GM12878 (cell line): ENCODE measurements around the gene DAO. TPM values are rescaled to one million over a fixed set of nuclear protein-coding genes. Genes with fewer than 3 reads are reported as not detected.
A peak's percentile ranks its signal among the peaks of the same experiment; 100 is the strongest.

ENCODE experiments used
- ATAC-seq: fragments of 200-7000 bp; cut with Tn5 transposase; 3 replicates; pipeline ENCODE4 v1.9.1; 2020; ENCODE audit warnings: mild to moderate bottlenecking, moderate library complexity
- BruUV-seq: library from RNA; stranded (reverse); fragments of 400-500 nt; replicated peaks from 2 replicates; lab custom pipeline; 2021; lab: Mats Ljungman, UMichigan
- CTCF ChIA-PET: fragments of 300-600 bp; sonication (Branson Sonifier 250); formaldehyde crosslinking; extraction: SDS; loops from one replicate; lab custom pipeline; 2021; ENCODE audit warnings: inconsistent platforms; lab: Yijun Ruan, JAX
- POLR2A ChIA-PET: fragments of 350-600 bp; formaldehyde crosslinking; extraction: SDS; loops from one replicate; lab custom pipeline; 2021; ENCODE audit warnings: inconsistent platforms; lab: Charles Lee
- RAD21 ChIA-PET: fragments of 300-600 bp; sonication (Branson Sonifier 250); formaldehyde crosslinking; loops from one replicate; lab custom pipeline; 2023; ENCODE audit warnings: antibody characterized with exemption; ENCODE audit not compliant: unreplicated experiment; lab: Charles Lee
- SMC1A ChIA-PET: fragments of 300-600 bp; sonication (Branson Sonifier 250); formaldehyde crosslinking; loops from one replicate; lab custom pipeline; 2023; ENCODE audit not compliant: unreplicated experiment, uncharacterized antibody; lab: Charles Lee
- DNase-seq: peaks from one replicate; pipeline ENCODE4 v3.0.0-alpha.2; 2011; ENCODE audit warnings: low read depth, low spot score
- FAIRE-seq: peaks from 3 replicates; lab custom pipeline; 2011; peaks lifted over from hg19 to GRCh38; lab: Jason Lieb, UNC
- H2AFZ ChIP-seq: 2 replicates; pipeline ENCODE4 v1.6.0; 2011; ENCODE audit warnings: low read depth, low read length, control low read depth; ENCODE audit not compliant: control insufficient read depth
- H3K27ac ChIP-seq: 2 replicates; pipeline ENCODE4 v1.5.1; 2011; ENCODE audit warnings: control low read depth; ENCODE audit not compliant: control insufficient read depth, insufficient read depth
- H3K27me3 ChIP-seq, 2 experiments: replicated peaks in 1 of 2; 2 replicates each; pipeline versions ENCODE4 v1.6.0 to v1.6.1; 2011; ENCODE audit warnings: low read length in 1 of 2; ENCODE audit not compliant: control insufficient read depth in 2 of 2, insufficient read depth in 2 of 2
- H3K36me3 ChIP-seq, 2 experiments: 2 replicates each; pipeline ENCODE4 v1.5.1; 2011; ENCODE audit warnings: low read length in 1 of 2; ENCODE audit not compliant: control insufficient read depth in 2 of 2, insufficient read depth in 2 of 2
- H3K4me1 ChIP-seq: 2 replicates; pipeline ENCODE4 v1.6.1; 2011; ENCODE audit warnings: mild to moderate bottlenecking, low read length, moderate library complexity, mixed read lengths; ENCODE audit not compliant: control insufficient read depth, insufficient read depth
- H3K4me2 ChIP-seq: 2 replicates; pipeline ENCODE4 v1.6.0; 2011; ENCODE audit warnings: control low read depth; ENCODE audit not compliant: control insufficient read depth, insufficient read depth
- H3K4me3 ChIP-seq: fragments of 200-600 bp; sonication (generic); 2 replicates; pipeline ENCODE4 v1.5.1; 2016
- H3K79me2 ChIP-seq: 2 replicates; pipeline ENCODE4 v1.6.0; 2011; ENCODE audit warnings: low read length; ENCODE audit not compliant: control insufficient read depth, insufficient read depth
- H3K9ac ChIP-seq: 2 replicates; pipeline ENCODE4 v1.8.0; 2011; ENCODE audit warnings: low read length, control low read depth, mixed read lengths; ENCODE audit not compliant: control insufficient read depth, insufficient read depth
- H3K9me3 ChIP-seq: replicated peaks from 3 replicates; pipeline ENCODE4 v1.5.1; 2011; ENCODE audit warnings: mild to moderate bottlenecking, low read length; ENCODE audit not compliant: control insufficient read depth, insufficient read depth
- H4K20me1 ChIP-seq: 2 replicates; pipeline ENCODE4 v1.6.0; 2011; ENCODE audit not compliant: control insufficient read depth, insufficient read depth
- BACH1 ChIP-seq: fragments of 450-650 bp; IDR thresholded peaks from 2 replicates; pipeline ENCODE4 v1.6.1; 2017; ENCODE audit warnings: mild to moderate bottlenecking, borderline replicate concordance
- BHLHE40 ChIP-seq, 2 experiments: fragments of 450-650 bp in 1 of 2; IDR thresholded peaks; 2 replicates each; pipeline ENCODE4 v1.6.1; 2011 to 2017; ENCODE audit warnings: low read depth in 2 of 2, borderline replicate concordance in 1 of 2, improper control_type of control experiment in 1 of 2, low read length in 1 of 2, mild to moderate bottlenecking in 1 of 2
- GABPA ChIP-seq: IDR thresholded peaks from 2 replicates; pipeline ENCODE4 v1.6.1; 2014; ENCODE audit warnings: antibody characterized with exemption, low read depth, mild to moderate bottlenecking, inconsistent platforms
- LARP7 ChIP-seq: fragments of 450-650 bp; IDR thresholded peaks from 2 replicates; pipeline ENCODE4 v1.6.1; 2017; ENCODE audit warnings: mild to moderate bottlenecking
- MTA2 ChIP-seq: fragments of 450-650 bp; IDR thresholded peaks from 2 replicates; pipeline ENCODE4 v1.6.1; 2016; ENCODE audit warnings: low read depth, mild to moderate bottlenecking, moderate library complexity
- NR2C2 ChIP-seq: IDR thresholded peaks from 2 replicates; pipeline ENCODE4 v1.6.1; 2011; ENCODE audit warnings: borderline replicate concordance, low read depth; ENCODE audit not compliant: control insufficient read depth, insufficient read length
- SIN3A ChIP-seq: IDR thresholded peaks from 2 replicates; pipeline ENCODE4 v1.6.1; 2012; ENCODE audit warnings: low read depth, low read length, improper control_type of control experiment
- SREBF1 ChIP-seq: IDR thresholded peaks from 2 replicates; pipeline ENCODE4 v1.6.1; 2012; ENCODE audit warnings: mild to moderate bottlenecking, low read length
- WGBS: methylation state at CpG from one replicate; pipeline ENCODE4 v1.1.6; 2016; ENCODE audit warnings: low lambda C conversion rate; ENCODE audit not compliant: insufficient replicate concordance, insufficient coverage; ENCODE audit errors: missing lambda C conversion rate; 5-methylcytosine and 5-hydroxymethylcytosine counted together
- in situ Hi-C: fragments of 300-500 bp; cut with MboI; formaldehyde crosslinking; loops from 9 replicates; pipeline ENCODE4 v1.14.3; 2018; ENCODE audit warnings: mixed read lengths
- intact Hi-C: fragments of 100-400 bp; cut with micrococcal nuclease; formaldehyde crosslinking; loops from one replicate; pipeline ENCODE4 v1.14.2; 2022; ENCODE audit not compliant: unreplicated experiment
- polyA plus RNA-seq, 11 experiments: library from polyadenylated mRNA; depleted of rRNA in 4 of 11; unstranded in 6 of 11; stranded (reverse) in 5 of 11; fragments of >200 nt; fragmentation: Nextera tagmentation in 4 of 11; fragmentation: Illumina TruSeq in 1 of 11; extraction: Ambion mirVana in 4 of 11; extraction: Trizol in 1 of 11; gene quantifications; 1 replicate in 1 of 11; 2 replicates in 10 of 11; pipeline versions ENCODE4 v1.2.1 to v1.2.3, GENCODE V29; 2011 to 2016; ENCODE audit warnings: inconsistent platforms in 2 of 11, missing spikeins in 2 of 11, low read depth in 1 of 11
- total RNA-seq, 4 experiments: library from RNA; depleted of rRNA in 3 of 4; stranded (reverse); fragments of >200 nt in 3 of 4; fragmentation: Illumina TruSeq in 1 of 4; extraction: Trizol in 1 of 4; gene quantifications; 2 replicates each; pipeline versions ENCODE4 v1.2.1 to v1.2.3, GENCODE V29; 2013 to 2021
- TF ChIP-seq, protein P1 (sequence below): fragments of 450-650 bp; conservative IDR thresholded peaks from 2 replicates; pipeline ENCODE4 v1.6.1; 2017; ENCODE audit warnings: mild to moderate bottlenecking, moderate library complexity

Gene DAO
- total and polyA plus RNA-seq, 10 of the 15 experiments (the other 5 are each of a cell fraction or from before 2014, with no cell fraction given), result 0.15 TPM; not detected in 9

DNA sequence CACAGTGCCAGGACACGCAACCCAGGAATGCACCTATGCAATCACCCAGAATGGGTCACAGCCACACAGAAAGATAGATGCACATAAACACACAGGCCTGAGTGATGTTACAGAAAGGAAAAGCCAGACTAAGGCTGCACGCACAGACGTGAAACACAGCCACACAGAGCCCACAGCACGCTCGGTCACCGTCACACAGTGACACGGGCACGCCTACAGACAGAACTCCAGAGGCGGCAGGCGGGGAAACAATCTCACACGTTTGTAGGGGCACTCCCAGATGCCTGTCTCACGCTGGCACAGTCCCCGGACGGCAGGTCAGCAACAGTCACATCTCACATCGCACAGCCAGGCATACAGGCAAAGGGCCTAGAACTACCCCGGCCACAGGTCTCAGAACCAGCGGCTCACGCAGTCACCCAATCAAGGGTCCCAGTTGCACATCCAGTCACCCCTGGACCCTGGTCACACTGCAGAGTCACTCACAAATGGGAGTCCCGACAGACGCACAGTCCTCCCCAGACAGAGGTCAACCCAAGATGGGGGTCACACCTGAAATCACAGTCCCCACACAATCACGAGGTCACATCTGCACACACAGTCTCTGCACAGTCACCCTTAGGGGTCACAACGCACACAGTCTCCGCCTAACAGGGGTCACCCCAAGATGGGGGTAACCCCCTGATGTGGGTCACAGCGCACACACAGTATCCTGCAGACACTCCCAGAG lies 23.3 kb upstream of the DAO start (continued):
- peak; percentile 67 for TF ChIP-seq NR2C2

GRCh38 chr12:108857158-108857407 lies 22.8 kb upstream of the DAO start:
- in situ Hi-C loops, result no loop called here

More at GRCh38 chr12:108857158-108857407, 22.8 kb upstream of the DAO start:
- RAD21 ChIA-PET, result interaction anchor here (0.5 to 4.7 kb wide), 11 partner anchors 11 to 239 kb away, joined by 3 to 18 read pairs (median 4); partner anchors contain the start of genes ALKBH2 and USP30
- Histone ChIP-seq H2AFZ (peak overlapping the region; percentile 61), H3K4me3 (peak overlapping the region; percentile 93), H3K27ac (peak overlapping the region; percentile 79), H3K9ac (peak overlapping the region; percentile 88), H3K79me2 (peaks cover 54% of the 10 kb centered on the region), H4K20me1 (no peaks in the 10 kb centered on the region), H3K27me3 (no peaks in the 10 kb centered on the region), H3K9me3 (no peaks in the 10 kb centered on the region; the same call in 2 of the 3 replicates), H3K4me1 (peaks cover 54% of the 10 kb centered on the region), H3K36me3 (no peaks in the 10 kb centered on the region), H3K4me2 (peak overlapping the region; percentile 99)
- intact Hi-C loops, result no loop called here
- DNase-seq (no peak), ATAC-seq (peak; percentile 0; the same call in 2 of the 3 replicates), FAIRE-seq (no peak)
- WGBS, result 2% methylated on average over 23 of the region's 30 CpGs
- SMC1A ChIA-PET, result interaction anchor here (1.3 to 2.3 kb wide), 3 partner anchors 31 to 193 kb away, joined by 7 to 9 read pairs (median 8); no protein-coding TSS in a partner anchor
- TF ChIP-seq BHLHE40 (IDR thresholded peaks at IDR 0.05; ENCODE audit: borderline replicate concordance in 1 of 2, low read depth in 2 of 2, low read length in 1 of 2), result peak in 1 of 2 experiments; percentile 3; a peak in 1 of 4 replicates
- TF ChIP-seq SREBF1, result no peak
- no peak for TF ChIP-seq MTA2
- TF ChIP-seq, protein P1, sequence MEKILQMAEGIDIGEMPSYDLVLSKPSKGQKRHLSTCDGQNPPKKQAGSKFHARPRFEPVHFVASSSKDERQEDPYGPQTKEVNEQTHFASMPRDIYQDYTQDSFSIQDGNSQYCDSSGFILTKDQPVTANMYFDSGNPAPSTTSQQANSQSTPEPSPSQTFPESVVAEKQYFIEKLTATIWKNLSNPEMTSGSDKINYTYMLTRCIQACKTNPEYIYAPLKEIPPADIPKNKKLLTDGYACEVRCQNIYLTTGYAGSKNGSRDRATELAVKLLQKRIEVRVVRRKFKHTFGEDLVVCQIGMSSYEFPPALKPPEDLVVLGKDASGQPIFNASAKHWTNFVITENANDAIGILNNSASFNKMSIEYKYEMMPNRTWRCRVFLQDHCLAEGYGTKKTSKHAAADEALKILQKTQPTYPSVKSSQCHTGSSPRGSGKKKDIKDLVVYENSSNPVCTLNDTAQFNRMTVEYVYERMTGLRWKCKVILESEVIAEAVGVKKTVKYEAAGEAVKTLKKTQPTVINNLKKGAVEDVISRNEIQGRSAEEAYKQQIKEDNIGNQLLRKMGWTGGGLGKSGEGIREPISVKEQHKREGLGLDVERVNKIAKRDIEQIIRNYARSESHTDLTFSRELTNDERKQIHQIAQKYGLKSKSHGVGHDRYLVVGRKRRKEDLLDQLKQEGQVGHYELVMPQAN, result 0 out of 2 replicates have a peak, but pooled peaks have one; percentile 41
- TF ChIP-seq SIN3A, result no peak
- 0 out of 2 replicates have a peak, but pooled peaks have one; percentile 1 for TF ChIP-seq BACH1
- peak; percentile 58; the same call in 1 of the 2 replicates for TF ChIP-seq LARP7
- no peak for TF ChIP-seq GABPA
- BruUV-seq, result no TSS peak
- POLR2A ChIA-PET, result interaction anchor here (0.7 to 5.6 kb wide), 9 partner anchors 7 to 218 kb away, joined by 3 to 30 read pairs (median 3); partner anchors contain the start of gene USP30
- CTCF ChIA-PET, result interaction anchor here (0.7 to 1.8 kb wide), 4 partner anchors 31 to 240 kb away, joined by 3 to 7 read pairs (median 4); no protein-coding TSS in a partner anchor
